OCI-LY1 (cell line): ENCODE results near the gene RPL22L1.

Source experiments
- CTCF ChIP-seq: fragments of 200-600 bp; sonication (generic), shearing (Covaris generic); IDR thresholded peaks from 2 replicates; pipeline ENCODE4 v1.5.1; 2017; ENCODE audit warnings: mild to moderate bottlenecking, antibody characterized with exemption, low read length, moderate library complexity, mixed read lengths
- EZH2 ChIP-seq: fragments of 200-600 bp; sonication (generic), shearing (Covaris generic); IDR thresholded peaks from 2 replicates; pipeline ENCODE4 v1.8.0; 2017; ENCODE audit warnings: borderline replicate concordance, mixed run types, mild to moderate bottlenecking, antibody characterized with exemption, low read length, moderate library complexity, mixed read lengths

- TF ChIP-seq EZH2 (no peak), CTCF (no peak)
These were observed 29.6 kb downstream of the RPL22L1 start for GRCh38 chr3:170840291-170840859.
